ENCODE data around the gene TMEM8B. TPM values are rescaled to one million over a fixed set of nuclear protein-coding genes. Genes with fewer than 3 reads are reported as not detected.

TMEM8B gene
- total RNA-seq, 1 donor from 2014 or later = 0.79 TPM

- no peak overlapping the region for H3K4me3 ChIP-seq (ENCODE audit: low read depth, low read length)
- no peaks in the 10 kb centered on the region for H3K27me3 ChIP-seq (ENCODE audit: control insufficient read depth, insufficient read depth, low read length)
- DNase-seq (ENCODE audit: low read depth) (peak; percentile 45), FAIRE-seq (no peak)
- no peaks in the 10 kb centered on the region for H3K36me3 ChIP-seq (ENCODE audit: control insufficient read depth, insufficient read depth, low read length)
- no peak for TF ChIP-seq CTCF (IDR thresholded peaks at IDR 0.05; ENCODE audit: insufficient read depth, low read length, severe bottlenecking)
These were observed 9.0 kb upstream of the TMEM8B start for GRCh38 chr9:35820076-35820475.

GRCh38 chr9:35822926-35823325, 6.1 kb upstream of the TMEM8B start:
- no peaks in the 10 kb centered on the region for H3K36me3 ChIP-seq (ENCODE audit: control insufficient read depth, insufficient read depth, low read length)
- TF ChIP-seq CTCF (IDR thresholded peaks at IDR 0.05; ENCODE audit: insufficient read depth, low read length, severe bottlenecking) = no peak
- no peaks in the 10 kb centered on the region for H3K27me3 ChIP-seq (ENCODE audit: control insufficient read depth, insufficient read depth, low read length)
- DNase-seq (ENCODE audit: low read depth) (peak; percentile 38), FAIRE-seq (no peak)
- no peak overlapping the region for H3K4me3 ChIP-seq (ENCODE audit: low read depth, low read length)

- H3K27me3 ChIP-seq (ENCODE audit: control insufficient read depth, insufficient read depth, low read length) = no peaks in the 10 kb centered on the region
- no peaks in the 10 kb centered on the region for H3K36me3 ChIP-seq (ENCODE audit: control insufficient read depth, insufficient read depth, low read length)
- no peak overlapping the region for H3K4me3 ChIP-seq (ENCODE audit: low read depth, low read length)
- DNase-seq (ENCODE audit: low read depth) = peak; percentile 76
- peak; percentile 80 for FAIRE-seq
- peak; percentile 69 for TF ChIP-seq CTCF (IDR thresholded peaks at IDR 0.05; ENCODE audit: insufficient read depth, low read length, severe bottlenecking)
These were observed 2.8 kb upstream of the TMEM8B start for GRCh38 chr9:35826071-35826701.

- no peak for FAIRE-seq
These were observed 1.5 kb upstream of the TMEM8B start for GRCh38 chr9:35827486-35827885.

GRCh38 chr9:35828716-35829083, 328 bp upstream of the TMEM8B start, which contains the start of gene FAM221B:
TSS of gene FAM221B (minus strand) at chr9:35828732. CDS start at chr9:35826161, 2,571 bp downstream.
- TF ChIP-seq CTCF (IDR thresholded peaks at IDR 0.05; ENCODE audit: insufficient read depth, low read length, severe bottlenecking) = no peak
- DNase-seq (ENCODE audit: low read depth) (no peak), FAIRE-seq (no peak)
- Histone ChIP-seq H3K27me3 (ENCODE audit: control insufficient read depth, insufficient read depth, low read length) (no peaks in the 10 kb centered on the region), H3K4me3 (ENCODE audit: low read depth, low read length) (peak within 1 kb of the TSS; percentile 69), H3K36me3 (ENCODE audit: control insufficient read depth, insufficient read depth, low read length) (no peaks in the 10 kb centered on the region)

More at GRCh38 chr9:35827486-35827885, 1.5 kb upstream of the TMEM8B start:
- Histone ChIP-seq H3K4me3 (ENCODE audit: low read depth, low read length) (no peak overlapping the region), H3K27me3 (ENCODE audit: control insufficient read depth, insufficient read depth, low read length) (no peaks in the 10 kb centered on the region), H3K36me3 (ENCODE audit: control insufficient read depth, insufficient read depth, low read length) (no peaks in the 10 kb centered on the region)
- TF ChIP-seq CTCF (IDR thresholded peaks at IDR 0.05; ENCODE audit: insufficient read depth, low read length, severe bottlenecking) = no peak
- DNase-seq (ENCODE audit: low read depth) = peak; percentile 45

- DNase-seq (ENCODE audit: low read depth) (no peak), FAIRE-seq (no peak)
- Histone ChIP-seq H3K36me3 (ENCODE audit: control insufficient read depth, insufficient read depth, low read length) (no peaks in the 10 kb centered on the region), H3K27me3 (ENCODE audit: control insufficient read depth, insufficient read depth, low read length) (no peaks in the 10 kb centered on the region), H3K4me3 (ENCODE audit: low read depth, low read length) (peak overlapping the region; percentile 69)
- no peak for TF ChIP-seq CTCF (IDR thresholded peaks at IDR 0.05; ENCODE audit: insufficient read depth, low read length, severe bottlenecking)
These were observed 702 bp downstream of the TMEM8B start for GRCh38 chr9:35829764-35830096.
